Spleen (tissue), 11 donors: ENCODE measurements around the gene ID2. TPM values are rescaled to one million over a fixed set of nuclear protein-coding genes. Genes with fewer than 3 reads are reported as not detected.

Experiments used
- DNase-seq: peaks from one replicate; pipeline ENCODE4 v3.0.0-alpha.2; 2020
- H3K27ac ChIP-seq, 8 donors: fragments of 200-600 bp; sonication (generic) in 7 of 8; 1 replicate in 4 of 8; 2 replicates in 4 of 8; pipeline versions ENCODE4 v1.5.0 to v1.8.0; 2016 to 2021; ENCODE audit warnings: inconsistent platforms in 4 of 8, mild to moderate bottlenecking in 4 of 8, moderate library complexity in 1 of 8
- H3K27me3 ChIP-seq, 7 donors: fragments of 200-600 bp; sonication (generic) in 6 of 7; replicated peaks in 1 of 7; 1 replicate in 4 of 7; 2 replicates in 3 of 7; pipeline versions ENCODE4 v1.5.0 to v1.8.0; 2016 to 2021; ENCODE audit warnings: inconsistent platforms in 3 of 7, mild to moderate bottlenecking in 1 of 7
- H3K36me3 ChIP-seq, 6 donors: fragments of 200-600 bp; sonication (generic) in 5 of 6; 1 replicate in 4 of 6; 2 replicates in 2 of 6; pipeline versions ENCODE4 v1.5.0 to v1.8.0; 2016 to 2021; ENCODE audit warnings: inconsistent platforms in 2 of 6
- H3K4me1 ChIP-seq, 6 donors: fragments of 200-600 bp; sonication (generic) in 5 of 6; 1 replicate in 3 of 6; 2 replicates in 3 of 6; pipeline versions ENCODE4 v1.5.0 to v1.8.0; 2016 to 2021; ENCODE audit warnings: inconsistent platforms in 3 of 6
- H3K4me3 ChIP-seq, 8 donors: fragments of 200-600 bp; sonication (generic) in 7 of 8; 1 replicate in 4 of 8; 2 replicates in 4 of 8; pipeline versions ENCODE4 v1.5.0 to v1.8.0; 2016 to 2021; ENCODE audit warnings: inconsistent platforms in 4 of 8, mild to moderate bottlenecking in 4 of 8, moderate library complexity in 2 of 8
- H3K9me3 ChIP-seq, 8 donors: fragments of 200-600 bp; sonication (generic) in 7 of 8; 1 replicate in 4 of 8; 2 replicates in 4 of 8; pipeline versions ENCODE4 v1.5.0 to v1.8.0; 2016 to 2021; ENCODE audit warnings: inconsistent platforms in 4 of 8
- POLR2A ChIP-seq, 3 donors: fragments of 450-650 bp; IDR thresholded peaks; one replicate each; pipeline ENCODE4 v1.5.1; 2017; ENCODE audit warnings: antibody characterized with exemption in 3 of 3, mild to moderate bottlenecking in 1 of 3
- POLR2AphosphoS5 ChIP-seq, 3 donors: sonication (generic); formaldehyde crosslinking; IDR thresholded peaks; one replicate each; pipeline ENCODE4 v1.5.1; 2017; ENCODE audit warnings: antibody characterized with exemption in 3 of 3
- WGBS, 5 donors: extraction: QIAGEN DNeasy Blood & Tissue Kit in 3 of 5; methylation state at CpG; one replicate each; pipeline versions ENCODE4 v1.1.5 to v1.1.7; 2013 to 2018; 5-methylcytosine and 5-hydroxymethylcytosine counted together
- intact Hi-C: fragments of 100-400 bp; cut with DNase I; formaldehyde crosslinking; loops from one replicate; pipeline ENCODE4 v1.15.0; 2023; ENCODE audit warnings: low total_unique reads
- polyA plus RNA-seq, 3 donors: library from polyadenylated mRNA; stranded (reverse); fragments of 200-250 nt; gene quantifications; one replicate each; pipeline ENCODE4 v1.2.1, GENCODE V29; 2013
- total RNA-seq, 7 donors: library from RNA; depleted of rRNA in 3 of 7; stranded (reverse); fragments of >200 nt in 3 of 7; fragmentation: NEBNext Ultra II Directional in 4 of 7; extraction: Animal tissue kit (Norgen Biotek cat#: 25700) in 4 of 7; gene quantifications; one replicate each; pipeline versions ENCODE4 v1.1.0 to v1.2.1, GENCODE V29; 2016 to 2021
- TF ChIP-seq, protein P1 (sequence below), 11 experiments: fragments of 200-600 bp in 7 of 11; fragments of 450-650 bp in 4 of 11; sonication (generic) in 4 of 11; IDR thresholded peaks in 8 of 11; conservative IDR thresholded peaks in 3 of 11; 1 replicate in 7 of 11; 2 replicates in 4 of 11; pipeline versions ENCODE4 v1.4.0 to v1.8.0; 2016 to 2021; ENCODE audit warnings: antibody characterized with exemption in 11 of 11, inconsistent platforms in 4 of 11, mild to moderate bottlenecking in 1 of 11
- donor health status: healthy with polysubstance abuse.
- donor health status: DM: no; HTN: no; CAD: no; lungs with moderate emphysema.
- donor health status: DM: no; HTN: no; CAD: no.
- donor health status: Bipolar disorder and iron deficiency.
- donor health status: healthy.
- donor health status: DM: no; HTN: no; CAD: no.
- donor health status: DM: yes; HTN: yes; CAD: no.

Gene ID2
- total and polyA plus RNA-seq, 10 donors: 42.8 to 343 (median 90.1) TPM

- H3K27ac ChIP-seq: no peak overlapping the region
- peaks cover 0 to 23% (median 0%) of the 10 kb centered on the region in 7 donors for H3K27me3 ChIP-seq
- peaks cover 0 to 28% (median 6%) of the 10 kb centered on the region in 6 donors for H3K4me1 ChIP-seq
- TF ChIP-seq POLR2A (IDR thresholded peaks at IDR 0.05): no peak
- TF ChIP-seq, protein P1, sequence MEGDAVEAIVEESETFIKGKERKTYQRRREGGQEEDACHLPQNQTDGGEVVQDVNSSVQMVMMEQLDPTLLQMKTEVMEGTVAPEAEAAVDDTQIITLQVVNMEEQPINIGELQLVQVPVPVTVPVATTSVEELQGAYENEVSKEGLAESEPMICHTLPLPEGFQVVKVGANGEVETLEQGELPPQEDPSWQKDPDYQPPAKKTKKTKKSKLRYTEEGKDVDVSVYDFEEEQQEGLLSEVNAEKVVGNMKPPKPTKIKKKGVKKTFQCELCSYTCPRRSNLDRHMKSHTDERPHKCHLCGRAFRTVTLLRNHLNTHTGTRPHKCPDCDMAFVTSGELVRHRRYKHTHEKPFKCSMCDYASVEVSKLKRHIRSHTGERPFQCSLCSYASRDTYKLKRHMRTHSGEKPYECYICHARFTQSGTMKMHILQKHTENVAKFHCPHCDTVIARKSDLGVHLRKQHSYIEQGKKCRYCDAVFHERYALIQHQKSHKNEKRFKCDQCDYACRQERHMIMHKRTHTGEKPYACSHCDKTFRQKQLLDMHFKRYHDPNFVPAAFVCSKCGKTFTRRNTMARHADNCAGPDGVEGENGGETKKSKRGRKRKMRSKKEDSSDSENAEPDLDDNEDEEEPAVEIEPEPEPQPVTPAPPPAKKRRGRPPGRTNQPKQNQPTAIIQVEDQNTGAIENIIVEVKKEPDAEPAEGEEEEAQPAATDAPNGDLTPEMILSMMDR (IDR thresholded peaks at IDR 0.05 in 8 of 11, conservative IDR thresholded peaks at IDR 0.05 in 3 of 11): no peak
- no peak for TF ChIP-seq POLR2AphosphoS5 (IDR thresholded peaks at IDR 0.05)
- no peak for DNase-seq
- H3K36me3 ChIP-seq: no peaks in the 10 kb centered on the region
- H3K4me3 ChIP-seq: no peak overlapping the region
- H3K9me3 ChIP-seq: no peaks in the 10 kb centered on the region
- 80 to 92% (median 87%) methylated on average over 10 of the region's 10 CpGs for WGBS, 5 donors
- intact Hi-C loops: no loop called here
Observed at GRCh38 chr2:8662239-8662879, 19.5 kb upstream of the ID2 start.

DNA sequence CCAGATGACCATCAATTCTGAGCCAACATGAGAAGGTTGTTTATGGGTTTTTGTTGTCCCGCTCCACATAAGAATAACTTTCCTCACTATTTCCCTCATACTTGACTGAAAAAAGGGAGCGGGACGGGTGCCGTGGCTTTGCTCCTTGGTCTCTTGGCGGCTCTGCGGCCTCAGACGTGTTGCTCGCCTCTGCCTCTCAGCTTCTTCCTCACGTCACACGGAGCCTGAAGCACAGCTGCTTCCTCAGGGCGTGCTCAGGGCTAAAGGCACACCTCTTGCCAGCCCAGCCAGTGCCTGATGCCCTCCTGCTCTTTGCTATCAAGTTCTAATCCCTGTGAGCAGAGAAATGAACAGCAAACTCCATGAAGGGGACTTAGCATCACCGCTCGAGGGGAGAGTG, 17.9 kb upstream of the ID2 start:
- no peak for TF ChIP-seq POLR2A (IDR thresholded peaks at IDR 0.05)
- TF ChIP-seq, protein P1 (IDR thresholded peaks at IDR 0.05 in 8 of 11, conservative IDR thresholded peaks at IDR 0.05 in 3 of 11): no peak
- TF ChIP-seq POLR2AphosphoS5 (IDR thresholded peaks at IDR 0.05): no peak
- no peak for DNase-seq
- Histone ChIP-seq H3K27me3 (peaks cover 0 to 12% (median 0%) of the 10 kb centered on the region in 7 donors), H3K27ac (no peak overlapping the region), H3K4me1 (peaks cover 0 to 20% (median 4%) of the 10 kb centered on the region in 6 donors), H3K36me3 (no peaks in the 10 kb centered on the region), H3K9me3 (no peaks in the 10 kb centered on the region), H3K4me3 (no peak overlapping the region)
- intact Hi-C loops: no loop called here
- WGBS, 5 donors: 38 to 55% (median 44%) methylated on average over 13 of the region's 13 CpGs

GRCh38 chr2:8666581-8666980, 15.3 kb upstream of the ID2 start:
- no peak overlapping the region for H3K27ac ChIP-seq
- intact Hi-C loops: no loop called here
- no peak overlapping the region for H3K4me3 ChIP-seq
- H3K9me3 ChIP-seq: no peaks in the 10 kb centered on the region
- no peaks in the 10 kb centered on the region for H3K36me3 ChIP-seq
- WGBS, 5 donors: 91 to 100% (median 92%) methylated on average over 5 of the region's 5 CpGs
- H3K4me1 ChIP-seq: peaks cover 0 to 7% (median 0%) of the 10 kb centered on the region in 6 donors
- H3K27me3 ChIP-seq: peaks cover 0 to 14% (median 0%) of the 10 kb centered on the region in 7 donors
- no peak for DNase-seq
- TF ChIP-seq, protein P1 (IDR thresholded peaks at IDR 0.05 in 8 of 11, conservative IDR thresholded peaks at IDR 0.05 in 3 of 11): no peak
- TF ChIP-seq POLR2A (IDR thresholded peaks at IDR 0.05): no peak
- no peak for TF ChIP-seq POLR2AphosphoS5 (IDR thresholded peaks at IDR 0.05)

GRCh38 chr2:8667896-8668512, 13.9 kb upstream of the ID2 start:
- Histone ChIP-seq H3K4me1 (peaks cover 0 to 7% (median 0%) of the 10 kb centered on the region in 6 donors), H3K9me3 (no peaks in the 10 kb centered on the region), H3K36me3 (no peaks in the 10 kb centered on the region), H3K4me3 (no peak overlapping the region), H3K27ac (no peak overlapping the region), H3K27me3 (peaks cover 0 to 23% (median 0%) of the 10 kb centered on the region in 7 donors)
- TF ChIP-seq, protein P1 (IDR thresholded peaks at IDR 0.05 in 8 of 11, conservative IDR thresholded peaks at IDR 0.05 in 3 of 11): no peak
- no peak for DNase-seq
- intact Hi-C loops: no loop called here
- 79 to 92% (median 87%) methylated on average over 6 of the region's 6 CpGs for WGBS, 5 donors
